HepG2 (cell line): ENCODE data around the gene ZNF274. TPM values are rescaled to one million over a fixed set of nuclear protein-coding genes. Genes with fewer than 3 reads are reported as not detected.

Experiments
- CCDC6 ChIP-seq: sonication (generic); formaldehyde crosslinking; IDR thresholded peaks from 2 replicates; pipeline ENCODE4 v1.8.1; 2022; ENCODE audit warnings: mild to moderate bottlenecking, missing genetic modification reagents, moderate library complexity
- GMEB1 ChIP-seq: sonication (generic); formaldehyde crosslinking; IDR thresholded peaks from 2 replicates; pipeline ENCODE4 v1.5.1; 2020; ENCODE audit warnings: missing genetic modification reagents, mild to moderate bottlenecking, borderline replicate concordance
- HDAC2 ChIP-seq: sonication (generic); formaldehyde crosslinking; IDR thresholded peaks from 2 replicates; pipeline ENCODE4 v1.4.0; 2020; ENCODE audit warnings: missing genetic modification reagents
- HMG20B ChIP-seq: conservative IDR thresholded peaks from 2 replicates; pipeline ENCODE4 v1.6.1; 2016; ENCODE audit warnings: missing genetic modification reagents, missing compliant biosample characterization
- HNRNPL ChIP-seq: fragments of 200-400 bp; formaldehyde crosslinking; IDR thresholded peaks from 2 replicates; pipeline ENCODE4 v1.6.1; 2017; ENCODE audit warnings: mild to moderate bottlenecking, low read depth, low read length
- POLR2AphosphoS5 ChIP-seq: IDR thresholded peaks from 2 replicates; pipeline ENCODE4 v1.6.1; 2012; ENCODE audit warnings: low read depth, low read length
- RFX1 ChIP-seq: fragments of 450-650 bp; IDR thresholded peaks from 2 replicates; pipeline ENCODE4 v1.6.1; 2017
- TMF1 ChIP-seq: sonication (generic); formaldehyde crosslinking; IDR thresholded peaks from 2 replicates; pipeline ENCODE4 v1.8.1; 2022; ENCODE audit warnings: low read depth, missing genetic modification reagents
- YY1 ChIP-seq: IDR thresholded peaks from 2 replicates; pipeline ENCODE4 v1.6.1; 2011; ENCODE audit warnings: low read length, low read depth, moderate library complexity, mild to moderate bottlenecking; ENCODE audit not compliant: insufficient read depth, insufficient replicate concordance
- ZNF160 ChIP-seq: sonication (generic); formaldehyde crosslinking; IDR thresholded peaks from 2 replicates; pipeline ENCODE4 v1.8.0; 2022; ENCODE audit warnings: mild to moderate bottlenecking, inconsistent platforms, missing genetic modification reagents
- ZNF552 ChIP-seq: sonication (generic); formaldehyde crosslinking; IDR thresholded peaks from 2 replicates; pipeline ENCODE4 v1.9.0; 2022; ENCODE audit warnings: missing genetic modification reagents, mild to moderate bottlenecking, borderline replicate concordance
- ZNF563 ChIP-seq: sonication (generic); formaldehyde crosslinking; IDR thresholded peaks from 2 replicates; pipeline ENCODE4 v1.8.0; 2022; ENCODE audit warnings: mild to moderate bottlenecking, moderate library complexity, missing genetic modification reagents
- ZNF598 ChIP-seq: sonication (generic); formaldehyde crosslinking; IDR thresholded peaks from 2 replicates; pipeline ENCODE4 v1.5.1; 2020; ENCODE audit warnings: mild to moderate bottlenecking, missing genetic modification reagents, borderline replicate concordance
- ZNF660 ChIP-seq: sonication (generic); formaldehyde crosslinking; IDR thresholded peaks from 2 replicates; pipeline ENCODE4 v1.5.1; 2020; ENCODE audit warnings: mild to moderate bottlenecking, low read depth, missing genetic modification reagents, borderline replicate concordance
- ZNF672 ChIP-seq: sonication (generic); formaldehyde crosslinking; IDR thresholded peaks from 2 replicates; pipeline ENCODE4 v1.8.1; 2022; ENCODE audit warnings: missing genetic modification reagents
- ZNF790 ChIP-seq: sonication (generic); formaldehyde crosslinking; IDR thresholded peaks from 2 replicates; pipeline ENCODE4 v1.8.0; 2022; ENCODE audit warnings: missing genetic modification reagents, mild to moderate bottlenecking, borderline replicate concordance
- ZNF841 ChIP-seq: sonication (generic); formaldehyde crosslinking; IDR thresholded peaks from 2 replicates; pipeline ENCODE4 v1.8.1; 2023; ENCODE audit warnings: missing genetic modification reagents, borderline replicate concordance
- ZNF891 ChIP-seq: sonication (generic); formaldehyde crosslinking; IDR thresholded peaks from 2 replicates; pipeline ENCODE4 v1.5.0; 2020; ENCODE audit warnings: mild to moderate bottlenecking, missing genetic modification reagents
- polyA plus RNA-seq, 8 experiments: library from polyadenylated mRNA; depleted of rRNA in 3 of 8; stranded (reverse) in 7 of 8; unstranded in 1 of 8; fragments of >200 nt; fragmentation: Illumina TruSeq in 4 of 8; extraction: Trizol in 4 of 8; gene quantifications; 2 replicates each; pipeline versions ENCODE4 v1.2.1 to v1.2.3, GENCODE V29; 2011 to 2016; ENCODE audit warnings: low read depth in 4 of 8, missing spikeins in 1 of 8, mixed read lengths in 1 of 8; ENCODE audit not compliant: insufficient read depth in 1 of 8
- total RNA-seq, 5 experiments: library from RNA; depleted of rRNA; stranded (reverse); fragments of >200 nt; fragmentation: Illumina TruSeq; extraction: Trizol; gene quantifications; 2 replicates each; pipeline ENCODE4 v1.2.3, GENCODE V29; 2016; ENCODE audit warnings: low read depth in 1 of 5
- TF ChIP-seq, protein P1 (sequence below): sonication (generic); formaldehyde crosslinking; IDR thresholded peaks from 2 replicates; pipeline ENCODE4 v1.8.0; 2022; ENCODE audit warnings: missing genetic modification reagents, mild to moderate bottlenecking, moderate library complexity, borderline replicate concordance

Gene ZNF274
- total and polyA plus RNA-seq, 2 of the 13 experiments (the other 11 are each of a cell fraction or from before 2014, with no cell fraction given) = 16.1 to 23.0 TPM

GRCh38 chr19:58182989-58183816 is at the start of gene ZNF274 (continued):
- peak; percentile 17; the same call in 1 of the 2 replicates for TF ChIP-seq HDAC2
- TF ChIP-seq ZNF563 (CRISPR knock-in tag) = peak; percentile 68; the same call in 1 of the 2 replicates
- no peak for TF ChIP-seq RFX1
- TF ChIP-seq, protein P1, sequence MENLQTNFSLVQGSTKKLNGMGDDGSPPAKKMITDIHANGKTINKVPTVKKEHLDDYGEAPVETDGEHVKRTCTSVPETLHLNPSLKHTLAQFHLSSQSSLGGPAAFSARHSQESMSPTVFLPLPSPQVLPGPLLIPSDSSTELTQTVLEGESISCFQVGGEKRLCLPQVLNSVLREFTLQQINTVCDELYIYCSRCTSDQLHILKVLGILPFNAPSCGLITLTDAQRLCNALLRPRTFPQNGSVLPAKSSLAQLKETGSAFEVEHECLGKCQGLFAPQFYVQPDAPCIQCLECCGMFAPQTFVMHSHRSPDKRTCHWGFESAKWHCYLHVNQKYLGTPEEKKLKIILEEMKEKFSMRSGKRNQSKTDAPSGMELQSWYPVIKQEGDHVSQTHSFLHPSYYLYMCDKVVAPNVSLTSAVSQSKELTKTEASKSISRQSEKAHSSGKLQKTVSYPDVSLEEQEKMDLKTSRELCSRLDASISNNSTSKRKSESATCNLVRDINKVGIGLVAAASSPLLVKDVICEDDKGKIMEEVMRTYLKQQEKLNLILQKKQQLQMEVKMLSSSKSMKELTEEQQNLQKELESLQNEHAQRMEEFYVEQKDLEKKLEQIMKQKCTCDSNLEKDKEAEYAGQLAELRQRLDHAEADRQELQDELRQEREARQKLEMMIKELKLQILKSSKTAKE (CRISPR knock-in tag) = peak; percentile 69; the same call in 1 of the 2 replicates
- no peak for TF ChIP-seq ZNF790
- peak; percentile 99 for TF ChIP-seq YY1
- peak; percentile 71; the same call in 1 of the 2 replicates for TF ChIP-seq ZNF672 (CRISPR knock-in tag)
- peak; percentile 47; the same call in 1 of the 2 replicates for TF ChIP-seq ZNF160 (CRISPR knock-in tag)
- 0 out of 2 replicates have a peak, but pooled peaks have one; percentile 42 for TF ChIP-seq ZNF598 (CRISPR knock-in tag)
- 0 out of 2 replicates have a peak, but pooled peaks have one; percentile 65 for TF ChIP-seq ZNF660 (CRISPR knock-in tag)
- TF ChIP-seq ZNF552 (CRISPR knock-in tag) = peak; percentile 40; the same call in 1 of the 2 replicates
- TF ChIP-seq TMF1 (CRISPR knock-in tag) = peak; percentile 16; the same call in 1 of the 2 replicates
- TF ChIP-seq HMG20B (CRISPR knock-in tag) = no peak; the same call in 1 of the 2 replicates
- peak; percentile 88 for TF ChIP-seq ZNF891 (CRISPR knock-in tag)
- TF ChIP-seq ZNF841 (CRISPR knock-in tag) = peak; percentile 81; the same call in 1 of the 2 replicates
- TF ChIP-seq HNRNPL = no peak
- peak; percentile 95 for TF ChIP-seq GMEB1 (CRISPR knock-in tag)
- peak; percentile 84 for TF ChIP-seq POLR2AphosphoS5
- TF ChIP-seq CCDC6 (CRISPR knock-in tag) = peak; percentile 70; the same call in 1 of the 2 replicates
